GOT3 (cell line): ENCODE results near the gene HEATR5A.
"Not testable (repeated sequence)": the region's sequence is repeated elsewhere in the genome, so short reads cannot be mapped to it uniquely, and the experiment has no call there.

ENCODE experiments used
- DNase-seq: peaks from one replicate; lab custom pipeline; 2025; ENCODE audit warnings: mixed read lengths; lab: John Stamatoyannopoulos, UW

HEATR5A gene

DNA sequence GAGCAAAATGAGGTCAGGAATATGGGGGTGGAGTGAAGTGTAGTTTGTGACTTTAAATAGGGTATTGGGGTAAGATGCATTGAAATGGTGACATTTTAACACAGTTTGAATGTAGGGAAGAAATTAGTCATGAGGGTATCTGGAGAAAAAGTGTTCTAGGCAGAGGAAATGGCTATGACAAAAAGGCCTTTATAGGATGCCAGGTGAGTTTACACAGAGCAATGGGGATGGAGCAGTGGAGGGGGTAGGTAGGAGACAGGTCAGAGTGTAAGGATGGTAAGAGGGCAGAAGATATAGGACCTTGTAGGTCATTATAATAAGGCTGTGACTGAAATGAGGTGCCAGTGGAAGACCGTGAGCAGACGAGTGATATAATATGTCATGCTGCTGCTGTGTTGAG lies 30.4 kb downstream of the HEATR5A start:
- DNase-seq = no peak

DNA sequence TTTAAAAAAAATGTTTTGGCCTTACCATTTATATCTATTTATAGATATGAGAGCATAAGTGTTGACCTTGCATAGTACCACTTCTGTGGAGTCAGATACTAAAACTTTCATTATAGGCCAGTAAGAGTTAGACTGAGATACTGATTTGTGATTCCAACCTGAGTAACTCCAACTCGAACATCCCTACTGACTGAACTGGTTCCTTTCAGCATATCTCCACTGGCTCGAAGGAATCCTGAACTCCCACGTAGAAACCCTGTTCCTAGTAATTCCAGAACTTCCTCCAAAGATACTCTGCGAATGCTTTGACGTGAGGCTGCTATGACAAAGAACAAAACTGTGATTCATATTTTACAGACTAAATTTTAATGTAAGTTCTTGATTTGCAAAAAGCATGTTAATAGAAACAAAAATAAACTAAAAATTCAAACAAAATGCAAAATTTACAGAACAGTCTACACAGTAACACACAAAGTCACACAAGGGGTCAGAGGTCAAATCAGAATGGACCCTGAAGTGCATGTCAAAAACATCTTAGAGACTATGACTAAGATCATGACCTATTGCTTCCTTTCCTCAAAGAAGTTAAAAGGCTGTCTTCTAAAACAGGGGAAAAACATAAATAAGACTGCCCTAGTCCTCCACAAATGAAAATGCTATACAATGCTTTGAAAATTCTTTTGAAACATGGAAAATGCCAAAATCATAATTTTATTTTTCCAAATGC lies 31.5 kb downstream of the HEATR5A start:
- no peak for DNase-seq

DNA sequence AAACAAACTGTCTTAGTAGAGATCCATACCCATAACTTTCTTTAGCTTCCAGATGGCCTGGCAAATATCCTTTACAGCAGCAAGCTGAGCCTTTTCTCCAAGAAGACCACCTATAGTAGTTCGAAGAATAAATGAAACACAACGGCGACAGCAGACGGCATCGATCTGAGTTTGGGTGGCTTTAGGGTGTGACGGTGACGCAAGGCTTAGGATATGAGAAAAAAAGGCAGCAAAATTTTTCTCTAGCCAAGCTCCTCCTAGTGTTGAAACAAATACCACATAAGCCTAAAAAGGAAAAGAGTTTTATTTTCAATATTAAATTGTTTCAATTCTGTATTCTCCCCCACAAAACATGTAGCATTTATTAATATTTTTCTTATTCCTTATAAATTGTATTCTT lies 33.3 kb downstream of the HEATR5A start:
- DNase-seq = no peak

DNA sequence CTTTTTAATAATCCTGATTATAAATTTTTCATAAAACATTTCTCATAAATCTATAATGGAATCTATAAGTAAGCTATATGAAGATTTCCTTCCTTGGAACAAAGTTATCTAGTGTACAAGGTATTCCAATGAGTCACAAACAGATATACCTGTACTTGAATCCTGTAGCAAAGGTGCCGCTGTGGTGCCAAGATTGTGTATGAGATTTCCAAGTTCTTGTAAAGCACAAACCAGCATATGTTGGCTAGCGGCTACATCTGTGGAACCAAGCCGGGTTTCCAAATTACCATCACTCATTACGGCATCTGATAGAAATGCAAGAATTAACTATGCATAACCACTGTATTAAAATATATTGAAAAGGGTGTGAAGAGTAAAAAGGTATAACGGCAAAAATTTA lies 34.1 kb downstream of the HEATR5A start:
- no peak for DNase-seq

DNA sequence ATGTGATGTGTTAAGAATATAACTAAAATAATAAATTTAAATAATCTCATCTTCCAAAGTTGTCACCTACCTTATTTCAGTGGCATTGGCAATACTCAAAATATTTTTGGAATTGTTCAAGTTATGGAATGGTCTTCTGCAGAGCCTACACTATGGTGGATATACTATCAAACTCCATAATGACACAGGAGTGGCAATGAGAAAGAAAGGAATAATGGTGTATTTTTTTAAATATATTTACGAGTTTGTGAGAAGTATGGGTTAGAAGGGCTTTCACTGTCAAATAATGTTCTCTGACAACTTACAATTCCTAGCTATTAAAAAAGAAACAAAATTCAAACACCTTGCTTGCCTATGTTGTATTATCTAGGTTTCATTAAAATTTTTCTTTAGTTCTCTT lies 38.1 kb downstream of the HEATR5A start:
- DNase-seq = no peak

DNA sequence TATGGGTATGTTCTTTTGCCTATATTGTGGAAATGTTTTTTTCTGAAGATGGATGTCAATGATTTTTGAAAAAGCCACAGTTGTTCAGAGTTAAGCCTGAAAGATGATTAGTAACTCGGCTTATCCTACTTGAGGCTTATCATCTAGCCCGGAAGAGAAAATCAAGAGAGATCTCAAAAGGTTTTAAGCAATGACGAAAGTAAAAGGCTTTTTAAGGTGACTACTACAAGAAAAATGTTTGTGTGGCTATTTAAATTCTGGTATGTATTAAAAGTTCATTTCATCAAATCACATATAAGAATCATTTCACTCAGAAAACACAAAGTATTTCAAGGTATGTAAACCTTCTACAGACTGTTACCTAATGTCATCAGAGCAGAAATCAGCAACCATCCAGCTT lies 40.2 kb downstream of the HEATR5A start:
- DNase-seq = no peak

DNA sequence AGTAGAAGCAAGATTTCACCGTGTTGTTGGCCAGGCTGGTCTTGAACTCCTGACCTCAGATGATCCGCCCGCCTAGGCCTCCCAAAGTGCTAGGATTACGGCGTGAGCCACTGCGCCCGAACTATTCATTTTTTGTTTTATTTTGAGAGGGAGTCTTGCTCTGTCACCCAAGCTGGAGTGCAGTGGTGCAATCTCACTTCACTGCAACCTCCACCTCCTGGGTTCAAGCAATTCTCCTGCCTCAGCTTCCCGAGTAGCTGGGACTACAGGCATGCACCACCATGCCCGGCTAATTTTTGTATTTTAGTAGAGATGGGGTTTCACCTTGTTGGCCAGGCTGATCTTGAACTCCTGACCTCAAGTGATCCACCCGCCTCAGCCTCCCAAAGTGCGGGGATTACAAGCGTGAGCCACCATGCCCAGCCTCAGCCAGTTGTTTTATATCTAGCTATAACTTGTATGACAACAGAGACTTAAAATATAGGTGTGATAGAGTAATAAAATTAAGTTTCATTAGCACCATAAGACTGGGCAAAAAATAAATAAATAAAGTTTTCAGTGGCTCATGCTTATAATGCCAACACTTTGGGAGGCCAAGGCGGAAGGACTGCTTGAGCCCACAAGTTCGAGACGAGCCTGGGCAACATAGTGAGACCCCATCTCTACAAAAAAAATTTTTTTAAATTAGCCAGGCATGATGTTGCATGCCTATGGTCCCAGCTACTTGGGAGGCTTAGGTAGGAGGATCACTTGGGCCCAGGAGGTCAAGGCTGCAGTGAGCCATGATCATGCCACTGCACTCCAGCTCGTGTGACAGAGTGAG lies 41.0 kb downstream of the HEATR5A start:
- DNase-seq = not testable (repeated sequence)

DNA sequence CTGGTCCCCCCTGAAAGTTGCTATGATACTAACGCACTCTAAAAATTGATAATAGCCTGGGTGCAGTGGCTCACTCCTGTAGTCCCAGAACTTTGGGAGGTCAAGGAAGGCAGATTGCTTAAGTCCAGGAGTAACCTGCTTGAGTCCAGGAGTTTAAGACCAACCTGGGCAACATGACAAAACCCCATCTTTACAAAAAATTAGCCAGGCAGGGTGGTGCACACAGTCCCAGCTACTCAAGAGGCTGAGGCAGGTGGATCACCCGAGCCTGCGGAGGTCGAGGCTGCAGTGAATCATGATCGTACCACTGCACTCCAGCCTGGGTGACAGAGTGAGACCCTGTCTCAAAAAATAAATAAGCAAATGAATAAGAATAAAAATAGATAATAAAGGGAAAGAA lies 42.9 kb downstream of the HEATR5A start:
- DNase-seq = no peak

DNA sequence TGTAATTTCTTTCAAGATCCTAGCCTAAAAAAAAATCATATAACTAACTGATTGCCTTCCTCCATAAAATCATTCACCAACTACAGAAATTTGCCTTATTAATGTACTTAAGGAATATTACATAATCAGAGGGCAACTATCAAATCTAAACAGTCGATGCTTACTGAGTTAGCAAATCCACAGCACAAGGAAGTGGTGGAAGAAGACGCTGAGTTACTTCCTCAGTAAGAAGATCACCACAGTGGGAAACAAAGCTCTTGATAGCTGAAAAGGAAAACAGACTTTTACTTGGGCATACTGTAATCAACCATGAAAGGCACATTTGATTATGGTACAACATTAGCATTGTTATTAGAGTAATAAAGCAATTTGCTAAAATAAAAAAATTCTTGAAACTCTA lies 48.7 kb downstream of the HEATR5A start:
- DNase-seq = no peak

DNA sequence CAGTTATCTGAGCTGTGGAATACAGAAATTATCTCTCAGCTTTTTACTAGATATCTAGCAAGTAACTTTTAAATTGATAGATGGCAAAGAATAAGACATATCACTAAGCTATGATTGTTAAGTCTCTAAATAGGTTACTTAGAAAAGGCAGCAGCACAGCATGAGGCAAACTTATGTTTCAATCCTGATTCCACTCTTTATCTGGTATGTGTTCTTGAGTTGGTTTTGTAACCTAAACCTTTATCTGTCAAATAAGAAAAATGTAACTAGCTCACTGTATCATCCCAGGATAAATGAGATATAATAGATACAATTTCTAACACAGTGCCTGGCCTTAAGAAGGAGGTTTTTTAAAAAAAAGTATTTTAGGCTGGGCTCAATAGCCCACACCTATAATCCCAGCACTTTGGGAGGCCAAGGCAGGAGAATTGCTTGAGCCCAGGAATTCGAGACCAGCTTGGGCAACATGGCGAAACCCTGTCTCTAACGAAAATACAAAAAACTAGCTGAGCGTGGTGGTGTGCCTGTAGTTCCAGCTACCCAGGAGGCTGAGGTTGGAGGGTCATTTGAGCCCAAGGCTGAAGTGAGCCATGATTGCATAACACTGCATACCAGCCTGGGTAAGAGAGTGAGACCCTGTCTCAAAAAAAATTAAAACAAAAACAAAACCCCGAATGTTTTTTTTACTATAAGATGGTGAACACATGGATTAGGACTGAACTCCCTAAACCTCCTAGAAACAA lies 56.8 kb downstream of the HEATR5A start:
- DNase-seq = no peak

DNA sequence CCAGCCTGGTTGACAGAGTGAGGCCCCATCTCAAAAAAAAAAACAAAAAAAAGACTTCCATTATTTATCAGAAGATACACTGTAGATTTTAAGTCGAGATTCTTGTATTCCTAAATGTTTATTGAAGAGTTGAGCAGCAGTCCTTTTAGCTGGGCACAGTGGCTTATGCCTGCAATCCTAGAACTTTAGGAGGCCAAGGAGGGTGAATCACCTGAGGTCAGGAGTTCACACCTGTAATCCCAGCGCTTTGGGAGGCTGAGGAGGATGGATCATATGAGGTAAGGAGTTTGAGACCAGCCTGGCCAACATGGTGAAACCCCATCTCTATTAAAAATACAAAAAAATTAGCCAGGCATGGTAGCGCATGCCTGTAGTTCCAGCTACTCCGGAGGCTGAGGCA lies 57.6 kb downstream of the HEATR5A start:
- DNase-seq = no peak

DNA sequence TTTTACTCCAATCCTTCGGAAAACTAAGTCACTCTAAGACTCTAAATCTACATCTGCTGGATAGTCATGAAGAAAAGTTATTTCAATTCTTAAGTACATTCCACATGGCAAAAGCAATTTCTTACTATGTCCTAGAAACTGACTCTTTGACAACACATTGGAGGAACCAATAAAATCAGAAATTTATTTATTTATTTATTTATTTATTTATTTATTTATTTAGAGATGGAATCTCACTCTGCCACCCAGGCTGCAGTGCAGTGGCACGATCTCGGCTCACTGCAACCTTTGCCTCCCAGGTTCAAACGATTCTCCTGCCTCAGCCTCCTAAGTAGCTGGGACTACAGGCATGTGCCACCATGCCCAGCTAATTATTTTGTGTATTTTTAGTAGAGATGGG lies 58.6 kb downstream of the HEATR5A start:
- DNase-seq = not testable (repeated sequence)

DNA sequence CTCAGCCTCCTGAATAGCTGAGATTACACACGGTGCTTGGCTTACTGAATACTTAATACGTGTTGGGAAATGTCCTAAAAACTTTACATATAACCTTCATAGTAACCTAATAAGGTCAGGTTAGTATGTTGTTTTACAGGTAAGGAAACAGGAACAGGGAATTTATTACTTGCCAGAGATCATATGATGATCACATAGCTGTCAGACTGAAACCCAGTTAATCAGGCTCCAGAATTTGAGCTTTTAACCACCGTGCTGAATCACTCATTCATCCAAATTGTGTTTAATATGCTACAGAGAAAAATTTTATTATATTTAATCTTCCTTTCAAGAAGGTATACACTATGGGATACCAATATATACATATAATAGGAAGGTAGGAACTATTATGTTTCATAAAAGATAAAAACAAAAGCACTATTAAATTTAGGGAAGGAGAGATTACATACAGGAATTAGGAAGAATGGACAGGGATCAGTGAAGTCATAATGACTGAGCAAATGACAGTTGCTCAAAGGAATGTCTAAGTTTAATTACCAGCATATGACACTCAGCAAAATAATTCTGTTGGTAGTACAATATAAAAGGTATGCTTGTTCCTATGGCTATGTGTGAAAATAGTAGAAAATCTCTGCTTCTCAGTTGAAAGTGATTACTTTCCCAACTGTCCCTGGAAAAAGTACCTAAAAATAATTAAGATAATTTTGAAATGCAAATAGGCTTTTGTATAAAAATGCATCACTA lies 59.3 kb downstream of the HEATR5A start:
- DNase-seq = no peak

DNA sequence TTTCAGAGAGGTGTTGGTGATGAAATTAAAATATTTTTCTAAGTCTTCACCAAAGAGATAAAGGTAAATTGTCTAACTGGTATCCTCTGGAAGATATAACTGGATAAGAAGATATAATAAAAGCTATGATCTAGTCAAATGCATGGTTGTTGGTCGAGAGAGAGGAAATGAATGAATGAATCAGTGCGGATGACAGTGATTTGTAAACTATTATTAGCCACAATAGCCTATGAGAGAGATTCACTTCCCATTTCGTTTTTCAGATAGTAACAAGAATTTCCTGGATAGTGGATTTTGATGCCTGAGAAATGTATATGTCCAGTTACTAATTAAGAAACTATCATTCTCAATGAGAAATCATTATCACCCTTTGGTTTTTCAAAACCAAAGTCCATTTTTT lies 63.1 kb downstream of the HEATR5A start:
- DNase-seq = no peak

DNA sequence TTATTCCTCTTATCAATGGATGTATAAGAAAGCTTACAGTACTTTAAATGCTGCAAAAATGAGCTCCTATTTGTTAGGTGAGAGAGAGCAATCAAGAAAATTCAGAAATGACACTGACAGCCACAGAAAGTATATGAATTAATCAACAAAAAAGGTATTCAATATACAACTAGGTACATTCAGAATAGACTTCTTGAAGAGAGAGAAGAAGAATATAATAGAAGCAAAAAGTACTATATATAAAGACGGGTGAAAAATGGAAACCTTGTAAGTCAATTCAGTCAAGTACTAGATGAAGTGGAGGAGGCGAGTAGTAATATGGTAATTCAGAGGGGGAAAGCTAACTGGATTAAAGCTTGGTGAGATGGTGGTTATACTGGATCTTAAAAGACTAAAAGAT lies 74.3 kb downstream of the HEATR5A start:
- DNase-seq = no peak

DNA sequence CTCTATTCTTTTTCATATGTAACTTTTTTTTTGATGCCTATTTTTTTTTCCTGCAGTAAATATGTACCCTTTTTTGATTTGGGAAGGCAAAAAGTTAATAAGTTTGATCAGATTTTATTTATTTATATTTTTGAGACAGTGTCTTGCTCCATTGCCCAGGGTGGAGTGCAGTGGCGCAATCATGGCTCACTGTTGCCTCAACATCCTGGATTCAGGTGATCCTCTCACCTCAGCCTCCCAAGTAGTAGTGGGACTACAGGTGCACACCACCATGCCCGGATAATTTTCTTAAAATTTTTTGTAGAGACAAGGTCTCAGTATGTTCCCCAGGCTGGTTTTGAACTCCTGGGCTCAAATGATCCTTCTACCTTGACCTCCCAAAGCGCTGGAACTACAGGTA lies 79.1 kb downstream of the HEATR5A start:
- no peak for DNase-seq

DNA sequence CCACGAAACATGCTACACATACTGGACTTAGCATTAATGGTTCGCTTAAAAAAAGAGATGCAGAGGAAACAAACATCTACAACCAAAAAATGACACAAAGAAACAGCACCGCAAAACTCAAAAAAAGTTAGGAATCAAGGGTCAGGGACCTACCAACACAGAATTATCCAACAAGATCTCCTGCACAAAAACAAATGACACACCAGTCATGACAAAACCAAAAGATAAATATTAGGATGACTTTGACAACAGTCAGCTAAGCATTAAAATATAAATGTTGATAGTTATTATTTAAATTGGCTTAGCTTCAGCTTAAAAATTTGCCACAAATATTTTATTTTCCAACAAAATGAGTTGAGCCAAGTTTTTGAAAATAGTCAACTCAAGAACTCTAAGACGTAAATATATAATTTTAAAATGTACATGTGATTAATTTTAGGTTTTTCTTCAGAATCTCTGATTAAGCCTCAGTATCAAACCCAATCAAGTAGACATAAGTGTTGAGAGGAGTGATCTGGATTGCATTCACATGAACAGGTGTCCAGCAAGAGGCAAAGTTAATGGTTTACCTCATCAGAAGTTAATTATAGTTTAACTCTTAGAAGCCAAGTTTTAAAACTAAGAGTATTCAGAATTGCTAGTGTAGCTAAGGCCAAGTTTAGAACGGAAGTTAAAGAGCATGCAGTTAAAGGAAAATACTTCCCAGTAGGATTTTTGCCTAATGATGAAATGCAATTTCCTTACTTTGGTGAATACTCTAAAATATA lies 79.9 kb downstream of the HEATR5A start:
- DNase-seq = no peak

DNA sequence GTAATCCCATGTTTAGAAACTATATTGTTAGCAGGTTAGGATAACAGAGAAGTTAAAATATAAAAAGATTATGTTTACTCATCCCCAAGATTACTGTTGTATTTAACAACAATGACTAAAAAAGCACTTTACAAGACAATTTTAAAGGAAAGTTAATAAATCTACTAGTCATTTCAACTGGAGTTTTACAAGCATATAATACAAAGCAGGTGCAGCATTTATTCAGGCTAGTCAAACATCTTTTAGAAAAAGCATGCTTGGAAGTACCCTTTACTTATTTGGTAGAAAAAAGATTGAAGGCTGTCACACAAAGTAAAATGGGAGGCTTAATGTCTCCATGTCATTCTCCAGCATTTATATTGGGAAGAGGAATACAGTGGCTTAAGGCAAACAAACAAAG lies 80.6 kb downstream of the HEATR5A start:
- DNase-seq = no peak

DNA sequence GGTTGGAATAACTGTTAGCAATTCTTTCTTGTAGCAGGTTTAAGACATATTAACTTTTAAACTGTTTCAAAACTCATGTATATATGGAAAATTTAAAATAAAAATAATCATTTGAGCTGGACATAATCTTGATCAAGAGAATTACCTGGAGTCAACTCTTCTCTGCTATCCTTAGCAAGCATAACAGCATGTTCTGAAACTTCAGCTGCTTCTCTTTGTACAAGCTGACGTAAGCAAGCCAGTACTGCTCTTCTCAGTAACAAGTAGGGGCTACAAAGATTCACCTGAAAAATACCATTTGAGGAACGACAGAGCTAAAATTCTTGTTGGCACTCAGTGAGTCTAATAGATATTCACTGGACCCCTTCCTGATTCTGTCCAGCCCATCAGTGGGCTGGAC lies 83.0 kb downstream of the HEATR5A start:
- no peak for DNase-seq

DNA sequence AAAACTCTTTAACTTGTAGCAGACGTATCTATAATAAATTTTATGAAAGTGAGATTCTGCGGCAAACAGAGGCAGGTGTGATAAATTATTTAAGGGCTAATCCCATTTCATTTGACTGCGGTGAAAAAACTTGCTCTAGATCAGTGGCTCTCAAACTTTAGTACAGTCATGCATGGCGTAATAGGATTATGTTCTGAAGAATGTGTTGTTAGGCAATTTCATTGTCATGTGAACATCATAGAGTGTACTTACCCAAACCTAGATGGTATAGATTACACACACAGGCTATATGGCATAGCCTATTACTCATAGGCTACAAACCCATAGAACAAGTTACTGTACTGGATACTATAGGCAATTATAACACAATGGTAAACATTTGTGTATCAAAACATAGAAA lies 83.7 kb downstream of the HEATR5A start:
- DNase-seq = no peak

DNA sequence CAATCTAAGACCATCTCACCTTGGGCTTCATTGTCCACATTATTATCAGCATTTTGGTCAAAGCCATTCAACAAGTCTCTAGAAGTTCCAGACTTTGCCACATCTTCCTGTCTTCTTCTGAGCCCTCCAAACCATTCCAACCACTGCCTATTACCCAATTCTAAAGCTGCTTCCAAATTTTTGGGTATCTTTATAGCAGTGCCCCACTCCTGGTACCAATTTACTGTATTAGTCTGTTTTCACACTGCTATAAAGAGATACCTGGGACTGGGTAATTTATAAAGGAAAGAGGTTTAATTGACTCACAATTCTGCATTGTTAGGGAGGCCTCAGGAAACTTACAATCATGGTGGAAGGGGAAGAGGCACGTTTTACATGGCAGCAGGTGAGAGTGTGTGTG lies 89.0 kb downstream of the HEATR5A start:
- DNase-seq = not testable (repeated sequence)
